ENCODE measurements around the gene RNF150. TPM values are rescaled to one million over a fixed set of nuclear protein-coding genes. Genes with fewer than 3 reads are reported as not detected.

The RNF150 gene
- total RNA-seq, 1 experiment from 2014 or later, result 4.4 TPM

- H2AFZ ChIP-seq (ENCODE audit: low read length), result no peak overlapping the region
Measured at GRCh38 chr4:141021397-141022110, 111.7 kb downstream of the RNF150 start.

More at GRCh38 chr4:141021397-141022110, 111.7 kb downstream of the RNF150 start:
- H3K14ac ChIP-seq (ENCODE audit: insufficient read depth, low read length), result no peak overlapping the region
- no peak overlapping the region for H3K4ac ChIP-seq (ENCODE audit: low read depth, low read length)
- no peak for TF ChIP-seq CTCF (conservative IDR thresholded peaks at IDR 0.05)
- no peak overlapping the region for H3K4me2 ChIP-seq (ENCODE audit: insufficient read depth, insufficient read length, low read length)
- H2BK15ac ChIP-seq (ENCODE audit: low read depth, low read length), result no peak overlapping the region
- no peaks in the 10 kb centered on the region for H3K79me1 ChIP-seq (ENCODE audit: insufficient read depth, low read depth, low read length, poor library complexity, severe bottlenecking)
- no peaks in the 10 kb centered on the region for H3K27me3 ChIP-seq (ENCODE audit: insufficient read depth, low read length)
- H2BK5ac ChIP-seq (ENCODE audit: insufficient read length, low read length), result no peak overlapping the region
- H3K9me3 ChIP-seq (ENCODE audit: control insufficient read depth, low read depth, low read length), result no peaks in the 10 kb centered on the region
- no peak overlapping the region for H2BK12ac ChIP-seq (ENCODE audit: insufficient read length, low read depth, low read length)
- H3K18ac ChIP-seq (ENCODE audit: insufficient read length, low read depth, low read length), result no peak overlapping the region
- H2BK120ac ChIP-seq (ENCODE audit: low read depth, low read length, poor library complexity, severe bottlenecking), result no peak overlapping the region
- Mint-ChIP-seq H3K9me3 (no peaks in the 10 kb centered on the region), H3K27me3 (ENCODE audit: low read depth) (no peaks in the 10 kb centered on the region), H3K27ac (no peak overlapping the region), H3K4me1 (no peaks in the 10 kb centered on the region), H3K36me3 (ENCODE audit: insufficient read depth in 1 of 3, low read depth in 3 of 3) (no peaks in the 10 kb centered on the region), H3K4me3 (no peak overlapping the region)
- H4K8ac ChIP-seq (replicated peaks; ENCODE audit: insufficient read length, low read depth, low read length), result no peak overlapping the region
- H3K23ac ChIP-seq (ENCODE audit: insufficient read length, low read depth, low read length), result no peak overlapping the region
- H4K5ac ChIP-seq (ENCODE audit: insufficient read length, low read depth, low read length), result no peak overlapping the region
- H3K9ac ChIP-seq (ENCODE audit: extremely low read depth, insufficient read length, low read length), result no peak overlapping the region
- no peaks in the 10 kb centered on the region for H3K23me2 ChIP-seq (ENCODE audit: insufficient read length, low read depth, low read length, poor library complexity, severe bottlenecking)
- no peak overlapping the region for H4K91ac ChIP-seq (ENCODE audit: insufficient read length, low read depth, low read length)
- no peak overlapping the region for H3K56ac ChIP-seq (ENCODE audit: insufficient read length, low read depth, low read length)
- H3K4me1 ChIP-seq (ENCODE audit: insufficient read depth, low read length), result no peaks in the 10 kb centered on the region
- no peak overlapping the region for H2AK5ac ChIP-seq (ENCODE audit: insufficient read length, low read length)
- no peak overlapping the region for H2BK20ac ChIP-seq (ENCODE audit: low read depth, low read length, poor library complexity, severe bottlenecking)
- no peaks in the 10 kb centered on the region for H4K20me1 ChIP-seq (ENCODE audit: control insufficient read depth, insufficient read depth, insufficient read length)
- H3K27ac ChIP-seq (ENCODE audit: insufficient read length, low read depth, low read length), result no peak overlapping the region
- no peaks in the 10 kb centered on the region for H3K79me2 ChIP-seq (ENCODE audit: insufficient read depth, low read length)
- H3T11ph ChIP-seq (ENCODE audit: low read length), result no peak overlapping the region
- WGBS (ENCODE audit: extremely low coverage, insufficient read length, low lambda C conversion rate), result no CpG with 5 or more reads among the region's 3 CpGs
- no peak for DNase-seq
